WTC11 (cell line): ENCODE measurements around the gene SMC1B. TPM values are rescaled to one million over a fixed set of nuclear protein-coding genes. Genes with fewer than 3 reads are reported as not detected.

Experiments
- ATAC-seq: fragments of 200-7000 bp; cut with Tn5 transposase; 2 replicates; pipeline ENCODE4 v1.10.0; 2021; ENCODE audit warnings: mild to moderate bottlenecking, moderate library complexity
- CTCF ChIA-PET: fragments of 300-600 bp; sonication (Branson Sonifier 250); formaldehyde crosslinking; loops from one replicate; lab custom pipeline; 2021; ENCODE audit warnings: antibody characterized with exemption; lab: Charles Lee
- POLR2A ChIA-PET: fragments of 350-600 bp; sonication (Branson Sonifier 250); formaldehyde crosslinking; loops from one replicate; lab custom pipeline; 2021; ENCODE audit warnings: antibody characterized with exemption; lab: Charles Lee
- DNase-seq: peaks from one replicate; pipeline ENCODE4 v3.0.0; 2021; ENCODE audit warnings: low spot score
- H3K27ac Mint-ChIP-seq: 2 replicates; pipeline ENCODE4 v1.8.0; 2021; ENCODE audit warnings: mixed read lengths
- H3K27me3 Mint-ChIP-seq: 2 replicates; pipeline ENCODE4 v1.8.0; 2021; ENCODE audit warnings: low read depth, mild to moderate bottlenecking, moderate library complexity, mixed read lengths
- H3K36me3 Mint-ChIP-seq: 2 replicates; pipeline ENCODE4 v1.8.0; 2021; ENCODE audit warnings: mixed read lengths
- H3K4me1 Mint-ChIP-seq: 2 replicates; pipeline ENCODE4 v1.8.0; 2022; ENCODE audit warnings: mixed read lengths
- H3K4me3 Mint-ChIP-seq: 2 replicates; pipeline ENCODE4 v1.8.0; 2021; ENCODE audit warnings: mild to moderate bottlenecking, moderate library complexity, mixed read lengths
- H3K9me3 Mint-ChIP-seq: 2 replicates; pipeline ENCODE4 v1.8.0; 2021; ENCODE audit warnings: mixed read lengths
- CREM ChIP-seq: sonication (generic); formaldehyde crosslinking; IDR thresholded peaks from 2 replicates; pipeline ENCODE4 v1.8.1; 2022; ENCODE audit warnings: mild to moderate bottlenecking, missing genetic modification reagents, moderate library complexity
- ETV6 ChIP-seq: sonication (generic); formaldehyde crosslinking; IDR thresholded peaks from 2 replicates; pipeline ENCODE4 v1.8.1; 2022; ENCODE audit warnings: mild to moderate bottlenecking, missing genetic modification reagents
- FOXJ3 ChIP-seq: sonication (generic); formaldehyde crosslinking; IDR thresholded peaks from 2 replicates; pipeline ENCODE4 v1.9.0; 2021; ENCODE audit warnings: missing genetic modification reagents, mild to moderate bottlenecking, borderline replicate concordance
- FOXP1 ChIP-seq: sonication (generic); formaldehyde crosslinking; IDR thresholded peaks from 2 replicates; pipeline ENCODE4 v1.8.0; 2022; ENCODE audit warnings: missing genetic modification reagents, mild to moderate bottlenecking, moderate library complexity, borderline replicate concordance
- IRF2 ChIP-seq: sonication (generic); formaldehyde crosslinking; IDR thresholded peaks from 2 replicates; pipeline ENCODE4 v1.8.0; 2022; ENCODE audit warnings: low read depth, missing genetic modification reagents, borderline replicate concordance
- RORB ChIP-seq: fragments of 250-450 bp; sonication (Bioruptor Pico); IDR thresholded peaks from 2 replicates; pipeline ENCODE4 v1.9.0; 2021; ENCODE audit warnings: mild to moderate bottlenecking
- SMAD4 ChIP-seq: sonication (generic); formaldehyde crosslinking; IDR thresholded peaks from 2 replicates; pipeline ENCODE4 v1.8.0; 2022; ENCODE audit warnings: mild to moderate bottlenecking, missing genetic modification reagents
- ZNF138 ChIP-seq: sonication (generic); formaldehyde crosslinking; conservative IDR thresholded peaks from 2 replicates; pipeline ENCODE4 v1.8.1; 2022; ENCODE audit warnings: mild to moderate bottlenecking, moderate library complexity, missing genetic modification reagents
- ZNF232 ChIP-seq: sonication (generic); formaldehyde crosslinking; IDR thresholded peaks from 2 replicates; pipeline ENCODE4 v1.8.0; 2022; ENCODE audit warnings: mild to moderate bottlenecking, missing genetic modification reagents
- ZNF416 ChIP-seq: fragments of 250-450 bp; sonication (Bioruptor Pico); IDR thresholded peaks from 2 replicates; pipeline ENCODE4 v1.9.0; 2021; ENCODE audit warnings: mild to moderate bottlenecking, inconsistent platforms
- ZNF671 ChIP-seq: fragments of 250-450 bp; sonication (Bioruptor Pico); IDR thresholded peaks from 2 replicates; pipeline ENCODE4 v1.8.0; 2021; ENCODE audit warnings: mild to moderate bottlenecking
- total RNA-seq: library from RNA; stranded (reverse); gene quantifications from 3 replicates; pipeline ENCODE4 v1.2.3, GENCODE V29; 2021
- TF ChIP-seq, protein P1 (sequence below): fragments of 200-600 bp; IDR thresholded peaks from 2 replicates; pipeline ENCODE4 v1.8.0; 2022; ENCODE audit warnings: antibody characterized with exemption
- TF ChIP-seq, protein P2 (sequence below): sonication (generic); formaldehyde crosslinking; IDR thresholded peaks from 2 replicates; pipeline ENCODE4 v1.8.0; 2022; ENCODE audit warnings: mild to moderate bottlenecking, missing genetic modification reagents
- TF ChIP-seq, protein P3 (sequence below): fragments of 250-450 bp; sonication (Bioruptor Pico); IDR thresholded peaks from 2 replicates; pipeline ENCODE4 v2.1.2; 2022; ENCODE audit warnings: mild to moderate bottlenecking, moderate library complexity
- TF ChIP-seq, protein P4 (sequence below): sonication (generic); formaldehyde crosslinking; IDR thresholded peaks from 2 replicates; pipeline ENCODE4 v1.8.1; 2022; ENCODE audit warnings: missing genetic modification reagents, borderline replicate concordance
- TF ChIP-seq, protein P5 (sequence below): sonication (generic); formaldehyde crosslinking; IDR thresholded peaks from 2 replicates; pipeline ENCODE4 v1.8.1; 2022; ENCODE audit warnings: mild to moderate bottlenecking, moderate library complexity, missing genetic modification reagents

SMC1B gene
- total RNA-seq, 1 experiment from 2014 or later = 0.07 TPM

DNA sequence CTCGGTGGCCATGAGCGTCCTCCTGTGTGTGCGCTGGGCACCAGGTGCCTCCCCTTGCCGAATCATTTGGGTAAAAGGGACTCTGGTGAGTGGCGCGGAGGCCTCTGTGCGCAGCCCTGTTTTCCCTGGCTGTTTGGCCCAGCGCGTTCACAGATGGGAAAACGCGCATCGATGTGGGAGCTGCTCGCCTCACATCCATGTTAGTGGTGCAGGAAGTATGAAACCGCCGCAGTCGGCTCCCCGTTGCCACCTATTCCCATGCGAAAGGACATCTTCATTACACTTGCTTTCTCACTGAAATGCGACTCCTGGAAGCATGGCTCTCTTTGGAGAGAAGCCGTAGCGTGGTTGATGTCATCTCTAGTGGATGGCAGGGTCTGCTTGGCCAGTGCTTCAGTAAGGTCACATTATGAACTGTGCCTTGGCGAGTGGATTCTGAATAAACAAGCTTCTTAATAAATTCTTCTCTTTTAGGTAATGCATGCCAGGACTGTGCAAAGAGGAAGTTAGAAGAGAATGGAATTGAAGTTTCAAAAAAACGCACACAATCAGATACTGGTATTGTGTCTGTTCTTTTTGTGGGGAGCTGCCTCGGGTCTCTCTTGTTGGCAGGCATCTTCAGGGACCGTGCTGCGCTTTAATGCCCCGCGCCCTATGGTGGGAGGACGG lies 77.4 kb downstream of the SMC1B start:
- Mint-ChIP-seq H3K27ac (no peak overlapping the region), H3K27me3 (no peaks in the 10 kb centered on the region), H3K4me3 (no peak overlapping the region), H3K4me1 (no peaks in the 10 kb centered on the region), H3K36me3 (peaks cover 18% of the 10 kb centered on the region), H3K9me3 (no peaks in the 10 kb centered on the region)
- ChIA-PET CTCF (interaction anchor here (0.8 to 2.6 kb wide), 6 partner anchors 8 to 1451 kb away, joined by 3 to 7 read pairs (median 4); partner anchors contain the start of gene UPK3A), POLR2A (no interaction called here)
- DNase-seq (no peak), ATAC-seq (no peak)
- TF ChIP-seq, protein P1, sequence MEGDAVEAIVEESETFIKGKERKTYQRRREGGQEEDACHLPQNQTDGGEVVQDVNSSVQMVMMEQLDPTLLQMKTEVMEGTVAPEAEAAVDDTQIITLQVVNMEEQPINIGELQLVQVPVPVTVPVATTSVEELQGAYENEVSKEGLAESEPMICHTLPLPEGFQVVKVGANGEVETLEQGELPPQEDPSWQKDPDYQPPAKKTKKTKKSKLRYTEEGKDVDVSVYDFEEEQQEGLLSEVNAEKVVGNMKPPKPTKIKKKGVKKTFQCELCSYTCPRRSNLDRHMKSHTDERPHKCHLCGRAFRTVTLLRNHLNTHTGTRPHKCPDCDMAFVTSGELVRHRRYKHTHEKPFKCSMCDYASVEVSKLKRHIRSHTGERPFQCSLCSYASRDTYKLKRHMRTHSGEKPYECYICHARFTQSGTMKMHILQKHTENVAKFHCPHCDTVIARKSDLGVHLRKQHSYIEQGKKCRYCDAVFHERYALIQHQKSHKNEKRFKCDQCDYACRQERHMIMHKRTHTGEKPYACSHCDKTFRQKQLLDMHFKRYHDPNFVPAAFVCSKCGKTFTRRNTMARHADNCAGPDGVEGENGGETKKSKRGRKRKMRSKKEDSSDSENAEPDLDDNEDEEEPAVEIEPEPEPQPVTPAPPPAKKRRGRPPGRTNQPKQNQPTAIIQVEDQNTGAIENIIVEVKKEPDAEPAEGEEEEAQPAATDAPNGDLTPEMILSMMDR = no peak
- TF ChIP-seq, protein P2, sequence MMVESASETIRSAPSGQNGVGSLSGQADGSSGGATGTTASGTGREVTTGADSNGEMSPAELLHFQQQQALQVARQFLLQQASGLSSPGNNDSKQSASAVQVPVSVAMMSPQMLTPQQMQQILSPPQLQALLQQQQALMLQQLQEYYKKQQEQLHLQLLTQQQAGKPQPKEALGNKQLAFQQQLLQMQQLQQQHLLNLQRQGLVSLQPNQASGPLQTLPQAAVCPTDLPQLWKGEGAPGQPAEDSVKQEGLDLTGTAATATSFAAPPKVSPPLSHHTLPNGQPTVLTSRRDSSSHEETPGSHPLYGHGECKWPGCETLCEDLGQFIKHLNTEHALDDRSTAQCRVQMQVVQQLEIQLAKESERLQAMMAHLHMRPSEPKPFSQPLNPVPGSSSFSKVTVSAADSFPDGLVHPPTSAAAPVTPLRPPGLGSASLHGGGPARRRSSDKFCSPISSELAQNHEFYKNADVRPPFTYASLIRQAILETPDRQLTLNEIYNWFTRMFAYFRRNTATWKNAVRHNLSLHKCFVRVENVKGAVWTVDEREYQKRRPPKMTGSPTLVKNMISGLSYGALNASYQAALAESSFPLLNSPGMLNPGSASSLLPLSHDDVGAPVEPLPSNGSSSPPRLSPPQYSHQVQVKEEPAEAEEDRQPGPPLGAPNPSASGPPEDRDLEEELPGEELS = no peak

DNA sequence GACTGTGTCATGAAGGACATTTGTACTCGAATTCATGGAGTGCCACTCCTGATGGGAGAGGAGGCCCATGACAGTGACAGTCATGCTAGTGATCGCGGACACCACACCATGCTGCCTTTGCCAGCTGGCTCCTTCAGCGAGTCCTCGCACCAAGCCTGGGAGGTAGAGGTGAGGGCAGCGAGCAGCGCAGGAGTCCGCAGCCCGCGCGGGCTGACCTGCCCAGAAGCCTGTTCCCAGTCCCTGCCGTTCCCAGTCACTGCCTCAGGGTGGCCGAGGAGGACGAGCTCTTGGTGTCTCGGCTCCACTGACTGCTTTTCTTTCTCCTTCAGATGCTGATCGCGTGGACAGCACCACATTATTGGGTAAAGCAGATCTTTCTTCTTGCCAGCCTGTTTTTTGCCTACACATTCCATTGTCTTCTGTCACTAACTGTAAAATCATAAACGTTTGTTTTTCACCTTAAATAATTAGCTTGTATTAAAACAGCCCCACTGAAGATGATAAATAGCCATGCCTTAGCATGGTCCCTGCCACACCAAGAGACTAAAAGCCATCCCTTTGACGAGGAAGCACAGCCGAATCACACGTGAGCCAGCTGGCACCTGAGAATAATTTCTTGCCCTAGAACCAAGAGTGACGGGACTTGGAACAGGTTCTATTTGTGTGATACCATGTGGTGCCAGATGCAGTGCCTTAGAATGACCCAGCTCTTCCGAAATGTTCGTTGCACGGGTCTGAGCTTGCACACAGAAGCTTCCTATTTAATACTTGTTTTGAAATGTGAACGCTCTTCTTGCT lies 78.2 kb downstream of the SMC1B start:
- Mint-ChIP-seq H3K4me1 (no peaks in the 10 kb centered on the region), H3K27me3 (no peaks in the 10 kb centered on the region), H3K4me3 (no peak overlapping the region), H3K9me3 (no peaks in the 10 kb centered on the region), H3K36me3 (peaks cover 17% of the 10 kb centered on the region), H3K27ac (peak overlapping the region; percentile 16; the same call in 1 of the 2 replicates)
- ATAC-seq (peak; percentile 91), DNase-seq (peak; percentile 61)
- ChIA-PET POLR2A (no interaction called here), CTCF (interaction anchor here (0.8 to 2.6 kb wide), 9 partner anchors 9 to 1450 kb away, joined by 3 to 7 read pairs (median 3); partner anchors contain the start of gene UPK3A)
- TF ChIP-seq SMAD4 (CRISPR knock-in tag) (no peak), CREM (CRISPR knock-in tag) (no peak), ZNF138 (no peak), FOXJ3 (CRISPR knock-in tag) (no peak), ZNF232 (no peak), ZNF416 (CRISPR knock-in tag) (no peak), ETV6 (CRISPR knock-in tag) (no peak), ZNF671 (CRISPR knock-in tag) (no peak), RORB (CRISPR knock-in tag) (no peak), FOXP1 (CRISPR knock-in tag) (no peak), IRF2 (CRISPR knock-in tag) (no peak)
- TF ChIP-seq, protein P1 = no peak
- TF ChIP-seq, protein P3, sequence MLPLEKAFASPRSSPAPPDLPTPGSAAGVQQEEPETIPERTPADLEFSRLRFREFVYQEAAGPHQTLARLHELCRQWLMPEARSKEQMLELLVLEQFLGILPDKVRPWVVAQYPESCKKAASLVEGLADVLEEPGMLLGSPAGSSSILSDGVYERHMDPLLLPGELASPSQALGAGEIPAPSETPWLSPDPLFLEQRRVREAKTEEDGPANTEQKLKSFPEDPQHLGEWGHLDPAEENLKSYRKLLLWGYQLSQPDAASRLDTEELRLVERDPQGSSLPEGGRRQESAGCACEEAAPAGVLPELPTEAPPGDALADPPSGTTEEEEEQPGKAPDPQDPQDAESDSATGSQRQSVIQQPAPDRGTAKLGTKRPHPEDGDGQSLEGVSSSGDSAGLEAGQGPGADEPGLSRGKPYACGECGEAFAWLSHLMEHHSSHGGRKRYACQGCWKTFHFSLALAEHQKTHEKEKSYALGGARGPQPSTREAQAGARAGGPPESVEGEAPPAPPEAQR (CRISPR knock-in tag) = no peak
- TF ChIP-seq, protein P4, sequence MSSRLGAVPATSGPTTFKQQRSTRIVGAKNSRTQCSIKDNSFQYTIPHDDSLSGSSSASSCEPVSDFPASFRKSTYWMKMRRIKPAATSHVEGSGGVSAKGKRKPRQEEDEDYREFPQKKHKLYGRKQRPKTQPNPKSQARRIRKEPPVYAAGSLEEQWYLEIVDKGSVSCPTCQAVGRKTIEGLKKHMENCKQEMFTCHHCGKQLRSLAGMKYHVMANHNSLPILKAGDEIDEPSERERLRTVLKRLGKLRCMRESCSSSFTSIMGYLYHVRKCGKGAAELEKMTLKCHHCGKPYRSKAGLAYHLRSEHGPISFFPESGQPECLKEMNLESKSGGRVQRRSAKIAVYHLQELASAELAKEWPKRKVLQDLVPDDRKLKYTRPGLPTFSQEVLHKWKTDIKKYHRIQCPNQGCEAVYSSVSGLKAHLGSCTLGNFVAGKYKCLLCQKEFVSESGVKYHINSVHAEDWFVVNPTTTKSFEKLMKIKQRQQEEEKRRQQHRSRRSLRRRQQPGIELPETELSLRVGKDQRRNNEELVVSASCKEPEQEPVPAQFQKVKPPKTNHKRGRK (CRISPR knock-in tag) = no peak
- TF ChIP-seq, protein P5, sequence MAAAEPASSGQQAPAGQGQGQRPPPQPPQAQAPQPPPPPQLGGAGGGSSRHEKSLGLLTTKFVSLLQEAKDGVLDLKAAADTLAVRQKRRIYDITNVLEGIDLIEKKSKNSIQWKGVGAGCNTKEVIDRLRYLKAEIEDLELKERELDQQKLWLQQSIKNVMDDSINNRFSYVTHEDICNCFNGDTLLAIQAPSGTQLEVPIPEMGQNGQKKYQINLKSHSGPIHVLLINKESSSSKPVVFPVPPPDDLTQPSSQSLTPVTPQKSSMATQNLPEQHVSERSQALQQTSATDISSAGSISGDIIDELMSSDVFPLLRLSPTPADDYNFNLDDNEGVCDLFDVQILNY = no peak
